Natural killer cell (primary cell): Measurements from ENCODE around the gene IGF2BP2. TPM values are rescaled to one million over a fixed set of nuclear protein-coding genes. Genes with fewer than 3 reads are reported as not detected.
A peak's percentile ranks its signal among the peaks of the same experiment; 100 is the strongest.

Source experiments
- ATAC-seq, 3 donors: fragments of 150-1000 bp in 2 of 3; fragments of 200-7000 bp in 1 of 3; cut with Tn5 transposase; 1 replicate in 1 of 3; 2 replicates in 2 of 3; pipeline ENCODE4 v1.10.0; 2021; ENCODE audit warnings: mild to moderate bottlenecking in 2 of 3, moderate library complexity in 2 of 3
- DNase-seq, 2 donors: peaks; one replicate each; pipeline versions ENCODE4 v3.0.0 to v3.0.0-alpha.2; 2013 to 2021; ENCODE audit warnings: mixed read lengths in 1 of 2
- H3K27ac ChIP-seq: one replicate; pipeline ENCODE4 v1.5.1; 2013; ENCODE audit warnings: mild to moderate bottlenecking, low read length
- H3K27me3 ChIP-seq: one replicate; pipeline ENCODE4 v1.6.1; 2013; ENCODE audit warnings: low read length; ENCODE audit not compliant: control insufficient read depth, insufficient read depth
- H3K36me3 ChIP-seq: one replicate; pipeline ENCODE4 v1.6.1; 2013; ENCODE audit warnings: low read length; ENCODE audit not compliant: control insufficient read depth, insufficient read depth
- H3K4me1 ChIP-seq: one replicate; pipeline ENCODE4 v1.6.1; 2013; ENCODE audit warnings: low read length; ENCODE audit not compliant: control insufficient read depth, insufficient read depth
- H3K4me3 ChIP-seq: one replicate; pipeline ENCODE4 v1.5.1; 2013; ENCODE audit warnings: low read length
- H3K9me3 ChIP-seq: one replicate; pipeline ENCODE4 v1.6.1; 2013; ENCODE audit warnings: low read length; ENCODE audit not compliant: control insufficient read depth, insufficient read depth
- H3K27ac Mint-ChIP-seq, 2 donors: one replicate each; pipeline ENCODE4 v1.8.0; 2022; ENCODE audit warnings: mild to moderate bottlenecking in 2 of 2, mixed read lengths in 2 of 2, moderate library complexity in 1 of 2
- H3K27me3 Mint-ChIP-seq, 2 donors: one replicate each; pipeline ENCODE4 v1.8.0; 2022; ENCODE audit warnings: low read depth in 2 of 2, mixed read lengths in 2 of 2
- H3K36me3 Mint-ChIP-seq: one replicate; pipeline ENCODE4 v1.8.0; 2022; ENCODE audit warnings: mixed read lengths
- H3K4me1 Mint-ChIP-seq, 2 donors: one replicate each; pipeline ENCODE4 v1.8.0; 2022; ENCODE audit warnings: mixed read lengths in 2 of 2
- H3K4me3 Mint-ChIP-seq: one replicate; pipeline ENCODE4 v1.8.0; 2022; ENCODE audit warnings: mild to moderate bottlenecking, moderate library complexity, mixed read lengths
- H3K9me3 Mint-ChIP-seq, 2 donors: one replicate each; pipeline ENCODE4 v1.8.0; 2022; ENCODE audit warnings: mixed read lengths in 2 of 2
- WGBS: methylation state at CpG from one replicate; pipeline ENCODE4 v1.1.7; 2013; ENCODE audit warnings: missing lambda C conversion rate; ENCODE audit not compliant: insufficient coverage; 5-methylcytosine and 5-hydroxymethylcytosine counted together
- intact Hi-C: fragments of 100-400 bp; cut with micrococcal nuclease; formaldehyde crosslinking; loops from one replicate; pipeline ENCODE4 v1.14.2; 2022
- total RNA-seq, 4 donors: library from RNA; stranded (reverse); fragments of 120-200 nt in 1 of 4; gene quantifications; one replicate each; pipeline versions ENCODE4 v1.2.3 to v1.2.4, GENCODE V29; 2013 to 2022
- TF ChIP-seq, protein P1 (sequence below): fragments of 200-600 bp; IDR thresholded peaks from one replicate; pipeline ENCODE4 v1.8.0; 2022; ENCODE audit warnings: antibody characterized with exemption

IGF2BP2 gene
- total RNA-seq, 3 donors from 2014 or later (not counting 1 experiment from before 2014, with no cell fraction given), result 4.2 to 16.8 (median 8.8) TPM

DNA sequence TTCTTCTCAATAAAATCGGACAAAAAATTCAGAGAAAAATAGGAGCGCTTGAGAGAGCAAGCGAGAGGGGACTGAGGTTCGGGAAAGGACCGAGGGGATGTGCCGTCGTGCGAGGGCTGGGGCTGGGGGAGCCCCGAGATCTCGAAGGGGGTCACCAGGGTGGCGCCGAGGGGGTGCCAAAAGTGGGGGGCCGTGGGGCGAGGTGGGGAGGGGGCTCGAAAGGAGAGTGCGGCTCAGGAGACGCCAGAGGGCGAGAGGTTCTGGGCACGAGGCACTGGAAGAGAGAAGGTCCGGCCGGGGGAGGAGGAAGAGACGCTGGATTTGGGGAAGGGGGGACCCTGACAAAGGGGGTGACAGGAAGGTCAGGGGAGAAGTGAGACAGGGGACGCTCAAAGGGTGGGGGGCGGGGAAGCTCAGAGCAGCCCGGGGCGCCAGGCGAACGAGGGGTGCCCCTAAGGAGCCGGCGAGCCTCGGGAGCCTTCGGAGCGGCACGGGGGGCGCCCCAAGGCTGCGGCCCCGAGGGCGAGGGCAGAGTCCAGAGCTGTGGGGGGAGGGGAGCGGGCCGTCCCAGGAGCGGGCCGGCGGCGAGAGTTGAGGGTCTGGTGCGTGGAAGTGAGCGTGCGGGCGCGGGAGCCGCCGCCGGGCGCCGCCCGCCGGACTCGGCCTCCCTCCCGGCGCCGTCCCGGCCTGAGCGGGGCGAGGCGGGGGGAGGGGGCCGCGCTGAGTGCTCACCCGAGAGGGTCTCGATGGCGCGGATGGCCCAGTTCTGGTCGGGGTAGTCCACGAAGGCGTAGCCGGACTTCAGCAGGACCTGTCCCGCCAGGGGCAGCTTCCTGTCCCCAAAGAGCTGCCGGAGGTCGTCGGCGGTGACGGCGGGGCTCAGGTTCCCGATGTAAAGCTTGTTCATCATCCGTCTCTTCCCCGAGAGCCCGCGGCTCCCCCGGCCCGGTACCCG lies 514 bp downstream of the IGF2BP2 start:
- H3K4me1 Mint-ChIP-seq, result peaks cover 24 to 27% of the 10 kb centered on the region in 2 donors
- Histone ChIP-seq H3K4me3 (peak overlapping the region; percentile 61), H3K9me3 (no peaks in the 10 kb centered on the region), H3K27ac (peak overlapping the region; percentile 50), H3K27me3 (peaks cover 30% of the 10 kb centered on the region), H3K4me1 (peaks cover 23% of the 10 kb centered on the region), H3K36me3 (no peaks in the 10 kb centered on the region)
- H3K4me3 Mint-ChIP-seq, result peak overlapping the region; percentile 92
- ATAC-seq (peak; percentile 20 to 27 (median 22)), DNase-seq (peak; percentile 31 to 32)
- no peaks in the 10 kb centered on the region for H3K9me3 Mint-ChIP-seq
- under 1% methylated on average over 89 of the region's 89 CpGs for WGBS
- H3K27me3 Mint-ChIP-seq, result peaks cover 13 to 49% of the 10 kb centered on the region in 2 donors
- TF ChIP-seq, protein P1, sequence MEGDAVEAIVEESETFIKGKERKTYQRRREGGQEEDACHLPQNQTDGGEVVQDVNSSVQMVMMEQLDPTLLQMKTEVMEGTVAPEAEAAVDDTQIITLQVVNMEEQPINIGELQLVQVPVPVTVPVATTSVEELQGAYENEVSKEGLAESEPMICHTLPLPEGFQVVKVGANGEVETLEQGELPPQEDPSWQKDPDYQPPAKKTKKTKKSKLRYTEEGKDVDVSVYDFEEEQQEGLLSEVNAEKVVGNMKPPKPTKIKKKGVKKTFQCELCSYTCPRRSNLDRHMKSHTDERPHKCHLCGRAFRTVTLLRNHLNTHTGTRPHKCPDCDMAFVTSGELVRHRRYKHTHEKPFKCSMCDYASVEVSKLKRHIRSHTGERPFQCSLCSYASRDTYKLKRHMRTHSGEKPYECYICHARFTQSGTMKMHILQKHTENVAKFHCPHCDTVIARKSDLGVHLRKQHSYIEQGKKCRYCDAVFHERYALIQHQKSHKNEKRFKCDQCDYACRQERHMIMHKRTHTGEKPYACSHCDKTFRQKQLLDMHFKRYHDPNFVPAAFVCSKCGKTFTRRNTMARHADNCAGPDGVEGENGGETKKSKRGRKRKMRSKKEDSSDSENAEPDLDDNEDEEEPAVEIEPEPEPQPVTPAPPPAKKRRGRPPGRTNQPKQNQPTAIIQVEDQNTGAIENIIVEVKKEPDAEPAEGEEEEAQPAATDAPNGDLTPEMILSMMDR, result no peak
- intact Hi-C loops, result no loop called here
- H3K27ac Mint-ChIP-seq, result peak overlapping the region in 1 of 2 donors; percentile 82
- H3K36me3 Mint-ChIP-seq, result no peaks in the 10 kb centered on the region

DNA sequence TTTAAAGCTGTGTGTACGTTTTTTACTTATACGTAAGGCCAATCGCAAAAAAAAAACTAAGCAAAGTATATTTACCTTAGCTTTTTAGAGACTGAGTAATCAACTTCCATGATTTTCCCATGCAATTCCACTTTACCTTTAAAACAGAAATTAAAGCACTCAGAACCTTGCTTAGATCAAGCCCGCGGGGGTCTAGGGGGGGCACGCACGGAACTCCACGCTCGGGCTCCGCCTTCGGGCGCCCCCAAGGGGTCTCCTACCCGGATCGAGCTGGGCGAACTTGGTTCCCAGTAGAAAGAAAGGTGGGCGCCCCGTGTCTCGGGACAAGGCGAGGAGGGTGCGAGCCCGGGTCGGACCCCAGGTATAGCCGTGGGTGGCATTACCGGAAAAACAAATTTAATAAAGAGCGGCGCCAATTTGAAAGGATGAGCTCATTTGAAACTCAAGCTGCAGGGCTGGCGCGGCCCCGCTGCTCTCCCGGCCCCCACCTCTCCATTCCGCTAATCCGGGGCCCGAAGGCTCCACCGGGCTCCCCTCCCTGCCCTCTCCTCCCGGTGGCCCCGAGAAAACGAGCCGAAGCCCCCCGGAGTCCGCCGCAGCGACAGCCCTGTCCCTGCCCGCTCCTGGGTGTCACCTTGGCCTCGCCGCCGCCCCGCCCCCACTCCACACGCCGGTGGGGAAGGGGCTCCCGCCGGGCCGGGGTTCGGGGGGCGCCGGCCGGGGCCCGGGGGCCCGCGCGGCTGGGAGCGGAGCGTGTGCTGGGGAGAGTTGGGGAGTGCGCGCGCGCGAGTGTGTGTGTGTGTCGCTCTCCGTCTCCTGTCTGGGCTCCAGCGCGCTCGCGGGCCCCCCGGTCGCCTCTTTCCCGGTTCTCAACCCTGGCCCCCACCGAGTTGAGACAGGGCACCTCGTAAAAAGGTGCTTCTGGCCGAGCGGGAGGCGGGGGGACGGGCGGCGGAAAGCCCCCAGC lies 1.5 kb downstream of the IGF2BP2 start:
- TF ChIP-seq, protein P1, result no peak
- DNase-seq (peak; percentile 28 to 36), ATAC-seq (peak; percentile 39 to 59 (median 44))
- H3K4me1 ChIP-seq, result peaks cover 23% of the 10 kb centered on the region
- intact Hi-C loops, result no loop called here
- H3K27ac Mint-ChIP-seq, result peak overlapping the region in 1 of 2 donors; percentile 82
- peak overlapping the region; percentile 61 for H3K4me3 ChIP-seq
- peaks cover 24 to 27% of the 10 kb centered on the region in 2 donors for H3K4me1 Mint-ChIP-seq
- under 1% methylated on average over 84 of the region's 84 CpGs for WGBS
- no peak overlapping the region for H3K27ac ChIP-seq
- H3K36me3 Mint-ChIP-seq, result no peaks in the 10 kb centered on the region
- H3K27me3 Mint-ChIP-seq, result peaks cover 13 to 49% of the 10 kb centered on the region in 2 donors
- no peaks in the 10 kb centered on the region for H3K9me3 ChIP-seq
- no peaks in the 10 kb centered on the region for H3K9me3 Mint-ChIP-seq
- no peaks in the 10 kb centered on the region for H3K36me3 ChIP-seq
- H3K27me3 ChIP-seq, result peaks cover 30% of the 10 kb centered on the region
- H3K4me3 Mint-ChIP-seq, result peak overlapping the region; percentile 92

DNA sequence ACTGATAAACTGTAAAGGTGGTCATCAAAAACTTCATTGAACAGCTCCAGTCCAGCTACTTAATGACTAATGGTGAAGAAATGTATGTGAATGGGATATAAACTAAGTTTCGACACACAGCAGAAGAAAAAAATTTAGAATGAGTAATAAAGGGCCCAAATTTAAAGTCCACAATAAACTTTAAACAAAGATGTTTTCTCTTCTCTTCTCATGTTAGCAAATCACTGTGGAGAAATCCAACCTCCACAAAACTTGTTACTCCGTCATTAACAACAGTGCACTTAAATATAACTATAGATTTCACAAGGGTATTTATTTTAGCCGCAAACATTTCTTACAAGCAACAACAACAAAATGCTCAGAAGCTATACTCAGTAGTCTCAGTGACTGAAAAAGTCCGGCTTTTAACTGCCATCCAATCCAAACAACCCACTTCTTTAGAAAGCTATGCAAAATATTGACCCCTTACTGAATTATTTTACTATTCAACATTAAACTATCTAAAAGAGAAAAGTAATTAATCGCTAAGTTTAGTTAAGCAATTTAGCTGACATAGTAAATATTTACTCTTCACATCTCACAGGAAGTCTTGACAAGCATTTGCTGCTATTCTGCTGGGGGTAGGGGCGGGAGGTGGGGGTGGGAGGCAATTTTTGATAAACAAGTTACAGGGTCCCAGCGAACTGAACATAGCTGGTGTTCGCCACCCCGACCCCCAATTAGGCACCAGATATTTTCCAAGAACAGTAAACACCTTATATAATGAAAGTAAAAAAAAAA lies 2.4 kb downstream of the IGF2BP2 start:
- peaks cover 13 to 46% of the 10 kb centered on the region in 2 donors for H3K27me3 Mint-ChIP-seq
- H3K36me3 ChIP-seq, result no peaks in the 10 kb centered on the region
- H3K9me3 ChIP-seq, result no peaks in the 10 kb centered on the region
- peak overlapping the region in 1 of 2 donors; percentile 82 for H3K27ac Mint-ChIP-seq
- peaks cover 30% of the 10 kb centered on the region for H3K27me3 ChIP-seq
- no peak for ATAC-seq
- H3K4me3 Mint-ChIP-seq, result peak overlapping the region; percentile 86
- no peaks in the 10 kb centered on the region for H3K9me3 Mint-ChIP-seq
- TF ChIP-seq, protein P1, result no peak
- peak overlapping the region; percentile 61 for H3K4me3 ChIP-seq
- no peak overlapping the region for H3K27ac ChIP-seq
- DNase-seq, result no peak
- H3K4me1 Mint-ChIP-seq, result peaks cover 24 to 27% of the 10 kb centered on the region in 2 donors
- intact Hi-C loops, result no loop called here
- peaks cover 23% of the 10 kb centered on the region for H3K4me1 ChIP-seq
- no peaks in the 10 kb centered on the region for H3K36me3 Mint-ChIP-seq
- WGBS, result 46% methylated on average over 3 of the region's 9 CpGs
